CD1c-positive myeloid dendritic cell (primary cell): ENCODE data around the gene SPACA6.
A peak's percentile ranks its signal among the peaks of the same experiment; 100 is the strongest.

Experiments used
- DNase-seq: peaks from one replicate; pipeline ENCODE4 v3.0.0-alpha.2; 2016; ENCODE audit errors: extremely low spot score

SPACA6 gene

GRCh38 chr19:51703575-51704515 is 10.7 kb downstream of the SPACA6 start:
- peak; percentile 98 for DNase-seq

GRCh38 chr19:51704626-51705025 is 11.5 kb downstream of the SPACA6 start:
- no peak for DNase-seq

- DNase-seq: no peak
These were observed 13.2 kb downstream of the SPACA6 start for GRCh38 chr19:51706296-51706695.

GRCh38 chr19:51706885-51707284 is 13.8 kb downstream of the SPACA6 start:
- no peak for DNase-seq

- DNase-seq: no peak
These were observed 15.7 kb downstream of the SPACA6 start for GRCh38 chr19:51708811-51709210.

GRCh38 chr19:51709575-51709974 is 16.4 kb downstream of the SPACA6 start:
- no peak for DNase-seq

- no peak for DNase-seq
These were observed 17.0 kb downstream of the SPACA6 start for GRCh38 chr19:51710163-51710562.

- no peak for DNase-seq
These were observed 18.6 kb downstream of the SPACA6 start for GRCh38 chr19:51711702-51712101.

GRCh38 chr19:51712461-51713081 is 19.4 kb downstream of the SPACA6 start:
- DNase-seq: no peak

GRCh38 chr19:51713319-51714285 is 20.5 kb downstream of the SPACA6 start:
- DNase-seq: no peak

- peak; percentile 40 for DNase-seq
These were observed 21.7 kb downstream of the SPACA6 start for GRCh38 chr19:51714848-51715247.

- no peak for DNase-seq
These were observed 22.7 kb downstream of the SPACA6 start for GRCh38 chr19:51715850-51716249.

GRCh38 chr19:51716925-51717324 is 23.8 kb downstream of the SPACA6 start:
- DNase-seq: no peak

- no peak for DNase-seq
These were observed 26.3 kb downstream of the SPACA6 start for GRCh38 chr19:51719251-51719988.

GRCh38 chr19:51721905-51722304 is 28.8 kb downstream of the SPACA6 start:
- DNase-seq: no peak

- no peak for DNase-seq
These were observed 29.4 kb downstream of the SPACA6 start for GRCh38 chr19:51722492-51722891.

- DNase-seq: no peak
These were observed 31.4 kb downstream of the SPACA6 start for GRCh38 chr19:51724543-51724942.

- DNase-seq: no peak
These were observed 32.9 kb downstream of the SPACA6 start for GRCh38 chr19:51726049-51726448.

GRCh38 chr19:51727349-51727880 is 34.3 kb downstream of the SPACA6 start:
- no peak for DNase-seq

GRCh38 chr19:51729781-51730180 is 36.7 kb downstream of the SPACA6 start:
- DNase-seq: no peak
